Activated T-cell treated with anti-CD3 and anti-CD28 coated beads, Interleukin-2, amount 50 U/mL, for 72 hours (primary cell): ENCODE data around the gene ST8SIA1. TPM values are rescaled to one million over a fixed set of nuclear protein-coding genes. Genes with fewer than 3 reads are reported as not detected.

Experiments
- ATAC-seq, 2 donors: fragments of 150-1000 bp; cut with Tn5 transposase; replicated peaks in 1 of 2; 2 replicates each; pipeline ENCODE4 v1.10.0; 2021; ENCODE audit warnings: moderate library complexity in 2 of 2, mild to moderate bottlenecking in 1 of 2
- DNase-seq, 2 donors: peaks; one replicate each; pipeline ENCODE4 v3.0.0; 2021 to 2022; ENCODE audit warnings: mixed read lengths in 1 of 2
- H3K27ac Mint-ChIP-seq: one replicate; pipeline ENCODE4 v1.8.0; 2022; ENCODE audit warnings: mild to moderate bottlenecking, moderate library complexity, mixed read lengths
- H3K27me3 Mint-ChIP-seq: one replicate; pipeline ENCODE4 v1.8.0; 2022; ENCODE audit warnings: low read depth, mixed read lengths
- H3K36me3 Mint-ChIP-seq, 2 donors: one replicate each; pipeline ENCODE4 v1.8.0; 2022; ENCODE audit warnings: mixed read lengths in 2 of 2, mild to moderate bottlenecking in 1 of 2; ENCODE audit not compliant: insufficient read depth in 2 of 2
- H3K4me1 Mint-ChIP-seq: one replicate; pipeline ENCODE4 v1.8.0; 2022; ENCODE audit warnings: low read depth, mixed read lengths
- H3K4me3 Mint-ChIP-seq, 2 donors: one replicate each; pipeline ENCODE4 v1.8.0; 2022; ENCODE audit warnings: mild to moderate bottlenecking in 2 of 2, mixed read lengths in 2 of 2, moderate library complexity in 2 of 2
- H3K9me3 Mint-ChIP-seq, 2 donors: one replicate each; pipeline ENCODE4 v1.8.0; 2022; ENCODE audit warnings: mixed read lengths in 2 of 2
- total RNA-seq, 2 donors: library from RNA; stranded (reverse); gene quantifications; one replicate each; pipeline ENCODE4 v1.2.3, GENCODE V29; 2022

ST8SIA1 gene
- total RNA-seq, 2 donors from 2014 or later: 2.9 to 8.7 TPM

DNA sequence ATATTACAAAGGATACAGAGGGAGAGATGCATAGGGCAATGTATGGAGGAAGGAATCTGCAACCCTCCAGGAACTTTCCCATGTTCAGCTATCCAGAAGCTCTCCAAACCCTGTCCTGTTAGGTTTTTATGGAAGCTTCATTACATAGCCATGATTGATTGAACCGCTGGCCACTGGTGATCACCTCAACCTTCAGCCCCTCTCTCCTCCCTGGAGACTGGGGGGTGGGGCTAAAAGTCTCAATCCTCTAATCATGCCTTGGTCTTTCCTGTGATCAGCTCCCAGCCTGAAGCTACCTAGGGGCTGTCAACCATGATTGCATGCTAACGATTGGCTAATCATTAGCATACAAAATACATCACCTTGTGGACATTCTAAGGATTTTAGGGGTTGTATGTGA is 123.4 kb downstream of the ST8SIA1 start:
- no peaks in the 10 kb centered on the region for H3K4me1 Mint-ChIP-seq
- no peak overlapping the region for H3K4me3 Mint-ChIP-seq
- no peak for ATAC-seq
- no peak overlapping the region for H3K27ac Mint-ChIP-seq
- H3K36me3 Mint-ChIP-seq: no peaks in the 10 kb centered on the region
- H3K9me3 Mint-ChIP-seq: no peaks in the 10 kb centered on the region
- DNase-seq: no peak
- H3K27me3 Mint-ChIP-seq: no peaks in the 10 kb centered on the region

DNA sequence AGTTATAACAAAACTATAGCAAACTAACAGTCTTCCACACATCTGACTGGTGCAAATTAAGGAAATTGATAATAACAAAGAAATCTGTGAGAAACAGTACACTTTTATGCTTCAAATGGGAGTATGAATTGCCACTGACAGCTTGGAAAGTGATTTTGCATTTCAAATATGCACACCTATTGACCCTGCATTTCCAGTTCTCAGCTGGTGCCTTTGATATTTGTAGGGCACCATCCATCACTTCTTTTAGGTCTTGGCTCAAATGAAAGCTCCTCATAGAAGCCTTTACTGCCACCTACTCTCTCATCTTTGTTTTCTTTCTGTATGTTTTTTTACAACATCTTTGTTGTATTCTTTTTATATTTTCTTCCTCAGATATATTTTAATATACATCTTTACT is 125.1 kb downstream of the ST8SIA1 start:
- DNase-seq (no peak), ATAC-seq (no peak)
- no peak overlapping the region for H3K27ac Mint-ChIP-seq
- no peak overlapping the region for H3K4me3 Mint-ChIP-seq
- H3K4me1 Mint-ChIP-seq: no peaks in the 10 kb centered on the region
- H3K9me3 Mint-ChIP-seq: no peaks in the 10 kb centered on the region
- peaks cover 0 to 3% of the 10 kb centered on the region in 2 donors for H3K36me3 Mint-ChIP-seq
- no peaks in the 10 kb centered on the region for H3K27me3 Mint-ChIP-seq

DNA sequence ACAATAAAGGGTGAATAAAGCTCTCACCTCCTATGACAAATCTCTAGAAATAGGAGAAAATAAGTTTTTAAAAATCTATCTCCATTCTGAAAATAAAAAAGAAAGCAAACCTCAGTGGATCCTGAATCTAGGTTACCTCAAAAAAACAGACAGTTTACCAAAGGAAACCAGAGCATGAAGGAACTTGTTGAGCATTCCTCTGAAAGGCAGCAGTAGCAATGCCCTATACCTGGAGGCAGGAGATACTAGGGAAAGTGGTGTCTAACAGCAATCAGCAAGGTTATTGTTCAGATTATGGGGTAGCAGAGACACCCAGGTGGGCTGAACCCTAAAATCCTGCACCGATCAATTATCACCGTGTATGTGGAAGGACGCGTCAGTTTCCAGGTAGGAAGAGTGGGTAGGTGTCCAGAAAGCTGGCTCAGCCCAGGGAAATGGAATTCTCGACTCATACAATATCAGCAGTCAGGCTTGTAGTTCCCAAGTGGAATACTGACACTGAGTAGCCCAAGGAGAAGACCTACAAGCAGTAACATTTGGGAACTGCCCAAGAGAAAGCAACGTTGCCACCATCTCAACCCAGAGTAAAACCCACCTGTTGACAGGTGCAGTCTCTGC is 128.3 kb downstream of the ST8SIA1 start:
- H3K36me3 Mint-ChIP-seq: peaks cover 4% of the 10 kb centered on the region in 2 donors
- ATAC-seq: no peak
- no peaks in the 10 kb centered on the region for H3K27me3 Mint-ChIP-seq
- H3K4me3 Mint-ChIP-seq: no peak overlapping the region
- H3K27ac Mint-ChIP-seq: no peak overlapping the region
- peaks cover 3% of the 10 kb centered on the region in 2 donors for H3K9me3 Mint-ChIP-seq
- no peak for DNase-seq
- H3K4me1 Mint-ChIP-seq: no peaks in the 10 kb centered on the region

DNA sequence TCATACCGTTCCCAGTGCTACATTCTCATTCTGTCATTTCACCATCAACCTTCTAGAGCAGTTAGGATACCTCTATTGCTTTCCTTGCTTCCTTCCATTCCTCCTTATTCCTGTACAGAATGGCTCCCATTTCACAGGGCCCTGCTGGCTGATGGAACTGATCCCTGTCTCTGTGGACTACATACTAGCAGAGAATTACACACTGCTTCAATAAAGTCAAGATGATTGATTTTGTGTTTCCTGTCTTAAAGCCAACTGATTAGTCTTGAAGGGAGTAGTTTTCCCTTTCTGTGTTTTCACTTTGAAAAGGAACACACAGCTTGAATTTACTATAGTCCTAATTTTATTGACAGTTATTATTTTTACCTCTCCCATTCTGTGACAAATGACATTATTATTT is 130.1 kb downstream of the ST8SIA1 start:
- no peaks in the 10 kb centered on the region for H3K27me3 Mint-ChIP-seq
- peaks cover 4% of the 10 kb centered on the region in 2 donors for H3K36me3 Mint-ChIP-seq

DNA sequence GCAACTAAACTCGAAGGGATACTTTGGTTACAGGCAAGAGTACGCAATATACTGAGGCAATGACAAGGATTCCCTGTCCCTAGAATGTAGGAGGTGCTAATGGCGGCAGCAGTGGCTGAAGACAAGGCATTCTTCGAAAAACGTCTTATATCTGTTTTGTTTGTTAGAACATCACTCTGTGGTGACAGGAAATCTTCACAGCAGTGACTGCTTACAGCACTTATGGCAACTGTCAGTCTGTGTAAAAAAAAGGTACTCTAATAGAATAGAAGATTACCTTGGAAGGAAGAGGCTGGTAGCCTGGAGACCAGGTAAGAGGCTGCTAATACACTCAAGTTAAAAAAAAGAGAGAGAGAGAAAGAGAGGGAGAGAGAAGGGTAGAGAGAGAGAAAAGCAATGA is 131.7 kb downstream of the ST8SIA1 start:
- DNase-seq: no peak
- Mint-ChIP-seq H3K27ac (no peak overlapping the region), H3K36me3 (peaks cover 4% of the 10 kb centered on the region in 2 donors), H3K27me3 (no peaks in the 10 kb centered on the region), H3K9me3 (peaks cover 3% of the 10 kb centered on the region in 2 donors), H3K4me1 (no peaks in the 10 kb centered on the region), H3K4me3 (no peak overlapping the region)
- no peak for ATAC-seq

More for the DNA sequence above, 130.1 kb downstream of the ST8SIA1 start:
- peaks cover 3% of the 10 kb centered on the region in 2 donors for H3K9me3 Mint-ChIP-seq
- no peak for DNase-seq
- no peak for ATAC-seq
- no peaks in the 10 kb centered on the region for H3K4me1 Mint-ChIP-seq
- no peak overlapping the region for H3K4me3 Mint-ChIP-seq
- no peak overlapping the region for H3K27ac Mint-ChIP-seq

DNA sequence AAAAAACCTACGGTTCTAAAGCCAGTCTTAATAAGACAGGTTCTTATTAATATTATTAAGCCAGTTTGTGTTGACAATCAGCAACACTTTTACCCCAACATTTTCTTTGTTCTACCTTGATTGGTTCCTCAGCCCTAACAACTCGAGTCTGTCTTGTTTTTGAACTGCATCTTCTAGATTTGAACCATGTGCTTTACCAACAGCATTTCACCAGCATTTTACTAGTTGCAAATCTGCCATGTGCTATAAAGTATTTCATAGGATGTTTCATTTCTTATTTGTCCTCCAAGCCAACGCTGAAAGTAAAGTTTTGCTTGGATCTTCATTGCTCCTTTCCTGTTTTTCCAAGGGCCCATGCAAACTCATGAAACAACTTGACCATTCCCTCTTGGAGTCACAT is 133.4 kb downstream of the ST8SIA1 start:
- no peak overlapping the region for H3K27ac Mint-ChIP-seq
- DNase-seq (no peak), ATAC-seq (no peak)
- H3K4me3 Mint-ChIP-seq: no peak overlapping the region
- no peaks in the 10 kb centered on the region for H3K27me3 Mint-ChIP-seq
- H3K9me3 Mint-ChIP-seq: peaks cover 3% of the 10 kb centered on the region in 2 donors
- no peaks in the 10 kb centered on the region for H3K4me1 Mint-ChIP-seq
- H3K36me3 Mint-ChIP-seq: peaks cover 4% of the 10 kb centered on the region in 2 donors

DNA sequence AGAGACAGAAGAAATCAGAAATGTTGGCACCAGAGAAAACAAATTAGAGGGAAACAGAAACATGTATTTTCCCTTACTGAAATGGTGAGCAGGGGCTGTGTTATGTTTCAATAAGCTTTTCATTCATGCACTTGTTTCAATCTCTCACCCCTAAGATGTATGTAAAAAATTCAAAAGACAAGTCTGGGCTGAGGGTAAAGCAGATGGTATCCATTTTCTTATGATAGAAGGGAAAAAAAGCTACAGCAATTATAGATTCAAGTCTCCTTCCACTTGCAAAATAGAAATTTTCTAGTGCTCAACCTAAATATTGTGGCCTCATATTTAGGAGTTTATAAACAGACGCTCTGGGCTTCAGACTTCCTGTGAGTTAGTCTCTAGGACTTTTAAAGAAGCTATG is 138.3 kb downstream of the ST8SIA1 start:
- H3K4me3 Mint-ChIP-seq: no peak overlapping the region
- no peak overlapping the region for H3K27ac Mint-ChIP-seq
- H3K27me3 Mint-ChIP-seq: no peaks in the 10 kb centered on the region
- ATAC-seq (no peak), DNase-seq (no peak)
- H3K4me1 Mint-ChIP-seq: no peaks in the 10 kb centered on the region
- no peaks in the 10 kb centered on the region for H3K9me3 Mint-ChIP-seq
- H3K36me3 Mint-ChIP-seq: no peaks in the 10 kb centered on the region

DNA sequence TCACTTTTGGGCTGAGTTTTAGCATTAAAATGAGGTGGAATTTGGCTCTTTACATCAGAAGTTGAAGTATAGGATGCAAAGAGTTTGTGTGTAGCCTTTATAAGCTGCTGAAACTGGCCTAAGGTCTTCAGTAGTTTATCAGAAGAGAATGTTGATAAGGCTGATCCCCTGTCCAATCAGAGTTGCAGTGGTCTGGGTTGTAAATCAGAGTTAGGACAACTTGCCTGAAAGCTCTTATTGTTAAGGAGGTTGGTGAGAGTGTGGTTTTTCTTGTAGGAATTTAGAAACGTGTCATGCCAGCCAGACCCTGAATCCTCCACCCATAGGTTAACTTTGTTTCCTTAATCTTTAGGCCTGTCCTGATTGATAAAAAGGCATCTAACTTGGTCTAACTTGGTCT is 143.5 kb downstream of the ST8SIA1 start:
- Mint-ChIP-seq H3K9me3 (no peaks in the 10 kb centered on the region), H3K4me1 (no peaks in the 10 kb centered on the region), H3K27ac (no peak overlapping the region), H3K36me3 (no peaks in the 10 kb centered on the region), H3K27me3 (no peaks in the 10 kb centered on the region), H3K4me3 (no peak overlapping the region)
- ATAC-seq (no peak), DNase-seq (no peak)

DNA sequence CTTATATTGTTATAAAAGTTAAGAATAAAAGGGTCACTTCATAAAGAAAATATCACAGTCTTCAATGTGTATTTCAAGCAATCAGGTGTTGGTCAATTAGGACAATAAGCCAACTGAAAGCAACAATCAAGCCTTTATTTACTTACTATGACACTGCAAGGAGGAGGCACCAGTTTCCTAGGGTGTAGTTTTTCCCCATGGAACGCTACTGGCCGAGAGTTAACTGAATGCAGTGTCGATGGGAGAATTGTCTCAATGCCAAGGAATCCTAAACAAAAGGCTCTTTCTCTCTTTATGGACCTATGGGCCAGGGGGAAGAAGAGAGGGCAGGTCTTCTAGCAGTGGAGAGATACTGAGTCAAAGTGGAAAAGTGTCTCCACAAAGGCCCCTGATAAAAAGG is 146.1 kb downstream of the ST8SIA1 start:
- ATAC-seq: no peak
- Mint-ChIP-seq H3K27me3 (no peaks in the 10 kb centered on the region), H3K36me3 (no peaks in the 10 kb centered on the region), H3K27ac (no peak overlapping the region), H3K4me3 (no peak overlapping the region), H3K9me3 (no peaks in the 10 kb centered on the region), H3K4me1 (no peaks in the 10 kb centered on the region)
- no peak for DNase-seq

DNA sequence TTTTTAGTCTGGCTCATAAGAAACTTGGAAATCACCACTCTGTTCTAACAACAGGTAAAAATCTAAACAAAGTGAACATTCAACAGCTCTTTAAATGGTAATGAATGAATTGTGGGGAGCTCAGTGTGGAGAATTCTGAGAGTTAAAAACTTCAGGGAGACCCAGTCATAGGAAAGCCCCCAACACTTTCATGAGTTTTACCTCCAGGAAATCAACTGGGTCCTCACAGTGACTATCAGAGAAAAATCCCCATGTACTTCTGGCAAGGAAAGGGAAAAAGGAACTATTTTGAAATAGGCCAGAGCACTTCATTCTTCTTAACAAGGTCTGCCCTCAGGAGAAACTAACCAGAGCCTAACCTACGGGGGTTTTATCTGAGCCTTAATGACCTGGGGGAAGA is 153.8 kb downstream of the ST8SIA1 start:
- Mint-ChIP-seq H3K36me3 (no peaks in the 10 kb centered on the region), H3K9me3 (no peaks in the 10 kb centered on the region), H3K4me3 (no peak overlapping the region), H3K27me3 (no peaks in the 10 kb centered on the region), H3K27ac (peak overlapping the region; percentile 28), H3K4me1 (no peaks in the 10 kb centered on the region)
- ATAC-seq (no peak), DNase-seq (no peak)

DNA sequence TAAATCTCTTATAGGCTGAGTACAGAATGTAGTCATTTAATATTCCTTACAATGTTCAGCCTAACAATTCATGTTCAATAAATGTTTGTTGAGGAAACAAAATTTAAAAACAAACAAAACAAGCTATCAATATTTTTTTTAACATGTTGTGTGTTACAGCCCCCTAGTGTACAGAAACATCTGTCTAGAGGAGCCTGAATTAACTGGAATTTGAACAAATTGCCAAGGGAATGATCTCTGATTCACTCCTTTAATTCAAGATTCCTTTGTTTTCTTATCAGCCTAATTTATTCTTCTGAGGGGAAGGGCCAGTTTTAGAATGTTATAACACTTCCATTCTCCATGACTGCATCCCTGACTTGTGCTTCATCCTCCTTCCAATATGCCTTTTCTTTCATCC is 161.3 kb downstream of the ST8SIA1 start:
- DNase-seq (no peak), ATAC-seq (no peak)
- Mint-ChIP-seq H3K4me3 (no peak overlapping the region), H3K9me3 (no peaks in the 10 kb centered on the region), H3K27ac (no peak overlapping the region), H3K27me3 (no peaks in the 10 kb centered on the region), H3K4me1 (no peaks in the 10 kb centered on the region), H3K36me3 (no peaks in the 10 kb centered on the region)

DNA sequence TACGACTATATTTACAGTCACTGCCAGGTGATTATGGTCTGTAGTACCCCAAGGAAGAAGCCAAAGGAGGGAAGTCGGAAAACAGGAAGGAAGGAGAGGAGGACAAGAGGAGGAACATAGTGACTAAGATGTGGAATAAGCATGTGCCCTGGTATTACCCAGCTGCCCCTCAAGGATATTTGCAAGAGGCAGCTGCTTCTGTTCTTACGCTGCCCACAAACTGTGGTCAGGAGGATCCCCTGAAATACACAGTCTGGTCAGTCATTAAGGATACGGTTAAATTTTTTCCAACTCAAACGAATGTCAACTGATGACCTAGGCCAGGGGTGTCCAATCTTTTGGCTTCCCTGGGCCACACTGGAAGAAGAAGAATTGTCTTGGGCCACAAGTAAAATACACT is 162.0 kb downstream of the ST8SIA1 start:
- no peak for ATAC-seq
- Mint-ChIP-seq H3K27me3 (no peaks in the 10 kb centered on the region), H3K27ac (no peak overlapping the region), H3K4me3 (no peak overlapping the region), H3K36me3 (no peaks in the 10 kb centered on the region), H3K9me3 (no peaks in the 10 kb centered on the region), H3K4me1 (no peaks in the 10 kb centered on the region)
- DNase-seq: no peak

DNA sequence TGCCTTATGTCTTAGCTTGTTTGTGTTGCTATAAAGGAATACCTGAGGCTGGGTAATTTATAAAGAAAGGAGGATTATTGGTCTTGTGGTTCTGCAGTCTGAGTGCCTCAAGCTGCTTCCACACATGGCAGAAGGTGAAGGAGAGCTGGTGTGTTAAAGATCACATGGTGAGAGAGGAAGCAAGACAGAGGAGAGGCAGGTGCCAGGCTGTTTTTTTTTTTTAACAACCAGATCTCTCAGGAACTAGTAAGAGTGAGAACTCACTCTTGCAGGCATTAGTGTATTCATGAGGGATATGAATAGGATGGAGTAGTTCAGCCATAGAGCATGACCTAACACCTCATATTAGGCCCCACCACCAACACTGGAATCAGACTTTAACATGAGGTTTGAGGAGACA is 165.1 kb downstream of the ST8SIA1 start:
- Mint-ChIP-seq H3K36me3 (no peaks in the 10 kb centered on the region), H3K4me3 (no peak overlapping the region), H3K9me3 (no peaks in the 10 kb centered on the region), H3K27me3 (no peaks in the 10 kb centered on the region), H3K27ac (no peak overlapping the region), H3K4me1 (peaks cover 7% of the 10 kb centered on the region)
- peak in 1 of 2 donors; percentile 19 for ATAC-seq
- no peak for DNase-seq

DNA sequence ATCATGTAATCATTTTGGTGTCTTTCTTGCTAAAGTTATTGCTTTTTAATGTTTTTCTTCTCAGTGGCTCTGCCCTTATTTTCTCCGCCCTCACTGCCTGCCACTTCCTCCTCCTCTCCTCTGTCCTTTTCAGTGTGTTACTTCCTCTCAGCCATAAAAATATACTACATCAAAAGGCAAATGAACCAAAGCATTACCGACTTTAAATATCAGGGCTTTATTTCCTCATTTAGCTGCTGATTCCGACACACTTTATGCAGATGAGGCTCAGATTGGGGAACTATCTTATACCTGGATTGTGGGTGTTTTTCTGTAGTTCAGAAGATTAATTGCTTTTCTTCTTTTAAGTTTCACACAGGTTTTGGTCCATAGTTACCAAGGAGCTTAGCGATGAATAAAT is 170.4 kb downstream of the ST8SIA1 start:
- peaks cover 0 to 1% of the 10 kb centered on the region in 2 donors for H3K9me3 Mint-ChIP-seq
- DNase-seq (no peak), ATAC-seq (peak in 1 of 2 donors; percentile 41)
- peak overlapping the region; percentile 56 to 59 for H3K4me3 Mint-ChIP-seq
- H3K27me3 Mint-ChIP-seq: no peaks in the 10 kb centered on the region
- H3K27ac Mint-ChIP-seq: peak overlapping the region; percentile 42
- H3K36me3 Mint-ChIP-seq: peaks cover 0 to 2% of the 10 kb centered on the region in 2 donors
- H3K4me1 Mint-ChIP-seq: peaks cover 39% of the 10 kb centered on the region
